GM12874 (cell line): ENCODE data around the gene CDH16.

Experiments
- CTCF ChIP-seq: IDR thresholded peaks from 2 replicates; pipeline ENCODE4 v1.5.1; 2011; ENCODE audit warnings: low read depth, mild to moderate bottlenecking, control low read depth, low read length, moderate library complexity; ENCODE audit not compliant: insufficient read depth

The CDH16 gene

GRCh38 chr16:66944054-66944441, 25.4 kb upstream of the CDH16 start:
- no peak for TF ChIP-seq CTCF

- no peak for TF ChIP-seq CTCF
Observed at GRCh38 chr16:66943426-66944053, 24.9 kb upstream of the CDH16 start.

- no peak for TF ChIP-seq CTCF
Observed at GRCh38 chr16:66942981-66943380, 24.3 kb upstream of the CDH16 start.

- no peak for TF ChIP-seq CTCF
Observed at GRCh38 chr16:66940236-66940635, 21.6 kb upstream of the CDH16 start.

- no peak for TF ChIP-seq CTCF
Observed at GRCh38 chr16:66939366-66939765, 20.7 kb upstream of the CDH16 start.

GRCh38 chr16:66937725-66938337, 19.1 kb upstream of the CDH16 start:
- TF ChIP-seq CTCF = no peak

- TF ChIP-seq CTCF = no peak
Observed at GRCh38 chr16:66936889-66937554, 18.3 kb upstream of the CDH16 start.
